Neuronal stem cell (in vitro differentiated cells): Measurements from ENCODE around the gene SORCS2.

Experiments used
- DNase-seq: peaks from one replicate; pipeline ENCODE4 v3.0.0-alpha.2; 2013; ENCODE audit warnings: low spot score
- H2AFZ ChIP-seq: one replicate; pipeline ENCODE4 v1.6.1; 2013; ENCODE audit warnings: mild to moderate bottlenecking, low read length, inconsistent platforms
- H2AK5ac ChIP-seq: 2 replicates; pipeline ENCODE4 v1.6.1; 2013; ENCODE audit warnings: low read depth, mild to moderate bottlenecking, inconsistent platforms, low read length, moderate library complexity, mixed read lengths
- H2BK120ac ChIP-seq: 2 replicates; pipeline ENCODE4 v1.6.1; 2013; ENCODE audit warnings: low read depth, mild to moderate bottlenecking, inconsistent platforms, low read length, moderate library complexity, mixed read lengths
- H2BK12ac ChIP-seq: one replicate; pipeline ENCODE4 v1.6.1; 2013; ENCODE audit warnings: low read length, inconsistent platforms
- H2BK15ac ChIP-seq: 2 replicates; pipeline ENCODE4 v1.6.1; 2013; ENCODE audit warnings: mild to moderate bottlenecking, low read length, inconsistent platforms, mixed read lengths
- H2BK5ac ChIP-seq: one replicate; pipeline ENCODE4 v1.6.1; 2013; ENCODE audit warnings: inconsistent platforms, mild to moderate bottlenecking, low read length, moderate library complexity
- H3K14ac ChIP-seq: one replicate; pipeline ENCODE4 v1.6.1; 2013; ENCODE audit warnings: low read length, inconsistent platforms
- H3K18ac ChIP-seq: 2 replicates; pipeline ENCODE4 v1.6.1; 2013; ENCODE audit warnings: low read length, inconsistent platforms
- H3K23ac ChIP-seq: 2 replicates; pipeline ENCODE4 v1.6.1; 2013; ENCODE audit warnings: low read depth, mild to moderate bottlenecking, mixed read lengths, low read length, inconsistent platforms; ENCODE audit not compliant: poor library complexity
- H3K27ac ChIP-seq: replicated peaks from 3 replicates; pipeline ENCODE4 v1.5.1; 2013; ENCODE audit warnings: low read length, inconsistent platforms
- H3K27me3 ChIP-seq, 3 experiments: 2 replicates each; pipeline ENCODE4 v1.6.1; 2013; ENCODE audit warnings: low read length in 3 of 3, mild to moderate bottlenecking in 2 of 3, inconsistent platforms in 1 of 3, low read depth in 1 of 3, mixed read lengths in 1 of 3, moderate library complexity in 1 of 3; ENCODE audit not compliant: control insufficient read depth in 3 of 3, insufficient read depth in 3 of 3
- H3K36me3 ChIP-seq, 2 donors: replicated peaks in 1 of 2; 2 replicates each; pipeline ENCODE4 v1.6.1; 2013; ENCODE audit warnings: low read length in 2 of 2; ENCODE audit not compliant: control insufficient read depth in 2 of 2, insufficient read depth in 2 of 2
- H3K4ac ChIP-seq: 2 replicates; pipeline ENCODE4 v1.6.1; 2013; ENCODE audit warnings: inconsistent platforms, mild to moderate bottlenecking, low read length, moderate library complexity
- H3K4me1 ChIP-seq, 2 donors: 1 replicate in 1 of 2; 2 replicates in 1 of 2; pipeline ENCODE4 v1.6.1; 2013; ENCODE audit warnings: low read length in 2 of 2, low read depth in 1 of 2; ENCODE audit not compliant: control insufficient read depth in 2 of 2, insufficient read depth in 1 of 2
- H3K4me2 ChIP-seq: one replicate; pipeline ENCODE4 v1.6.1; 2013; ENCODE audit warnings: mild to moderate bottlenecking, low read length, inconsistent platforms; ENCODE audit not compliant: insufficient read depth, poor library complexity, severe bottlenecking
- H3K4me3 ChIP-seq, 2 donors: 2 replicates each; pipeline ENCODE4 v1.5.1; 2013; ENCODE audit warnings: low read length in 2 of 2, mild to moderate bottlenecking in 2 of 2, inconsistent platforms in 1 of 2, moderate library complexity in 1 of 2
- H3K79me1 ChIP-seq: one replicate; pipeline ENCODE4 v1.6.1; 2013; ENCODE audit warnings: low read depth, mild to moderate bottlenecking, inconsistent platforms, low read length, moderate library complexity
- H3K9ac ChIP-seq: one replicate; pipeline ENCODE4 v1.6.1; 2013; ENCODE audit warnings: mild to moderate bottlenecking, low read depth, low read length, inconsistent platforms; ENCODE audit not compliant: poor library complexity
- H3K9me3 ChIP-seq, 2 donors: replicated peaks in 1 of 2; 2 replicates each; pipeline versions ENCODE3 to v1.6.1; 2013; ENCODE audit warnings: low read length in 2 of 2, mild to moderate bottlenecking in 2 of 2, inconsistent platforms in 1 of 2, low read depth in 1 of 2, mixed read lengths in 1 of 2, moderate library complexity in 1 of 2; ENCODE audit not compliant: control insufficient read depth in 2 of 2, insufficient read depth in 1 of 2
- H4K8ac ChIP-seq: one replicate; pipeline ENCODE4 v1.6.1; 2013; ENCODE audit warnings: low read depth, mild to moderate bottlenecking, inconsistent platforms, low read length, moderate library complexity
- H4K91ac ChIP-seq: one replicate; pipeline ENCODE4 v1.6.1; 2013; ENCODE audit warnings: low read length, low read depth, mild to moderate bottlenecking, inconsistent platforms; ENCODE audit not compliant: poor library complexity
- WGBS, 2 donors: extraction: QIAGEN DNeasy Blood & Tissue Kit; methylation state at CpG; one replicate each; pipeline ENCODE4 v1.1.7; 2013; ENCODE audit warnings: missing lambda C conversion rate in 2 of 2, mixed read lengths in 1 of 2; ENCODE audit not compliant: insufficient read length in 2 of 2, insufficient replicate concordance in 1 of 2; ENCODE audit errors: extremely low coverage in 2 of 2; 5-methylcytosine and 5-hydroxymethylcytosine counted together

The SORCS2 gene

DNA sequence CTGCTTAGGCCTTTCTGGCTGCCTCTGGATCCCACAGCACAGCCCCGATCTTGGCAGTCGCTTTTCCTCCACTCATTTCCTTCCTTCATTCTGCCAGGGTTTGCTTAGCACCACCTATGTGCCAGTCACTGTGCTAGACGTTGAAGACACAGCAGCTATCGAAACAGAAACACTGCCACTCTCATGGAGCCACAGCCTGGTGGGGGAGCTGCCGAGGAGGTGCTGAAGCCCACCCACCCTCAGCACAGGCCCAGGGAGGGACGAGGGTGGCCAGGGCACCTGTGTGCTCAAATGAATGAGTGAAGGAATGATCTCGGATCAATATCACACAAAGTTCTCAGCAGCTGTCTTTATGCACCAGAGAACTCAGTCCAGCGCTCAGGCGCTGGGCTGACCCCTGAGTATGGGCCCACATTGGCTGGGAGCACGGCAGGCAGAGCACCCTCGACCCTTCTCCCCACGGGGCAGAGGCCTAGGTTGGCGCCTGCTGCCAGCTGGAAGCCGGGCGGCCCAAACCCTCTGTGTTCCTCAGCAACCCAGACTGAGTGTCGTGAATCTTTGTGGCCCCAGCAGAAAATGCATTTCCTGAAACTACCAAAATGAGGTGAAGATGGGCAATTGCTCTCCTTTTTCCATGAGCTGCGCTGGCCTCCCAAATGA lies 108.9 kb downstream of the SORCS2 start:
- Histone ChIP-seq H3K4ac (no peak overlapping the region), H3K36me3 (no peaks in the 10 kb centered on the region), H3K4me2 (no peak overlapping the region), H3K27ac (no peak overlapping the region), H4K8ac (no peak overlapping the region), H3K18ac (peak overlapping the region; percentile 86), H3K14ac (no peak overlapping the region), H2BK15ac (peak overlapping the region; percentile 4), H2BK12ac (peak overlapping the region; percentile 16), H3K4me3 (no peak overlapping the region), H2AFZ (no peak overlapping the region), H3K9me3 (no peaks in the 10 kb centered on the region), H3K27me3 (peaks cover 0 to 18% (median 0%) of the 10 kb centered on the region in 3 experiments), H2AK5ac (peak overlapping the region; percentile 40), H4K91ac (peak overlapping the region; percentile 7), H2BK5ac (no peak overlapping the region), H3K4me1 (peaks cover 0 to 51% of the 10 kb centered on the region in 2 donors), H3K79me1 (no peaks in the 10 kb centered on the region), H2BK120ac (no peak overlapping the region), H3K23ac (no peak overlapping the region), H3K9ac (peak overlapping the region; percentile 33)
- DNase-seq, result no peak
- whole genome bisulfite sequencing, 2 donors, result no CpG with 5 or more reads among the region's 17 CpGs

DNA sequence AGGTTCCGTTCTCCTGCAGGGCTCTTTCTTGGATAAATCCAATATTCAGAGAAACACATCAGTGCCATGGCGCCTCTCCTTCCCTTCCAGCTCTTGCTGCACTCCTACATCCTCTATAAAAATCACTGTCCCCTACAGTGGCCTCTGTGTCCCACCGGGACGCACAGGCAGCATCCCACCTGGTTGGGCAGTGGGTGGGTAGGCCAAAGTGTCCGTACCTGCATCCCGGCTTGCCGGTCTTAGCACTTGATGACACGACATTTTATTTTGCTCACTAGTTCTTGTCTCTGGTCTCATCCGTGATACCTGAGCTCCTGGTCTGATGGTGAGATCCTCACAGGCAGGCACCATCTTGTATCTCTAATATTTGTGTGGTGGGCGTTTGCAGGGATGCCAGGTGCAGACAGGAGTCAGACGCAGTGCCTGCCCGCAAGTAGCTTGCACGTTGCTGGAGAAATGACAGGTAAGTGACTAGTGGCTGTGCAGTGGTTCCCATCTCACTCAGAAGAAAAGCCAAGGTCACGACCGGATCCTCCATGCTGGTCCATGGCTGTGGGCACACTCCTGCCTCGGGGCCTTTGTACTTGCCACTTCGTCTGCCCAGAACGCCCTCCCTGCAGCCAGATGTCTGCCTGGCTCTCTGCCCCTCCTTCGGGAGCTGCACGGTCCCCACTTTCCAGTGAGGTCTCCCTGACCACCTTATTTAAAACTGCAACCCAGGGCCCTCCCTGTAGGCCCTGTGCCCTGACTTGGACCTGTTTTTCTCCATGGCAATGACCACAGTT lies 109.7 kb downstream of the SORCS2 start:
- no peaks in the 10 kb centered on the region for H3K36me3 ChIP-seq
- H4K91ac ChIP-seq, result no peak overlapping the region
- no peak overlapping the region for H2BK12ac ChIP-seq
- no peaks in the 10 kb centered on the region for H3K79me1 ChIP-seq
- no peak overlapping the region for H2BK5ac ChIP-seq
- no peak overlapping the region for H3K9ac ChIP-seq
- H3K23ac ChIP-seq, result no peak overlapping the region
- H2AK5ac ChIP-seq, result peak overlapping the region; percentile 49
- H3K18ac ChIP-seq, result peak overlapping the region; percentile 33
- peaks cover 0 to 56% of the 10 kb centered on the region in 2 donors for H3K4me1 ChIP-seq
- H3K4me2 ChIP-seq, result no peak overlapping the region
- no peak for DNase-seq
- H2BK15ac ChIP-seq, result no peak overlapping the region
- no peak overlapping the region for H4K8ac ChIP-seq
- H3K4ac ChIP-seq, result no peak overlapping the region
- peaks cover 0 to 22% (median 0%) of the 10 kb centered on the region in 3 experiments for H3K27me3 ChIP-seq
- no peak overlapping the region for H3K14ac ChIP-seq
- no peak overlapping the region for H2BK120ac ChIP-seq
- H2AFZ ChIP-seq, result no peak overlapping the region
- no peak overlapping the region for H3K27ac ChIP-seq
- H3K4me3 ChIP-seq, result no peak overlapping the region
- WGBS, 2 donors, result no CpG with 5 or more reads among the region's 20 CpGs
- no peaks in the 10 kb centered on the region for H3K9me3 ChIP-seq

GRCh38 chr4:7302781-7303404 lies 110.6 kb downstream of the SORCS2 start:
- Histone ChIP-seq H3K27ac (no peak overlapping the region), H3K4me2 (no peak overlapping the region), H2BK12ac (no peak overlapping the region), H2BK5ac (no peak overlapping the region), H2AFZ (no peak overlapping the region), H3K9ac (no peak overlapping the region), H4K91ac (no peak overlapping the region), H3K23ac (no peak overlapping the region), H3K18ac (peak overlapping the region; percentile 62), H2BK120ac (no peak overlapping the region), H3K4ac (no peak overlapping the region), H3K4me1 (peaks cover 0 to 49% of the 10 kb centered on the region in 2 donors), H2BK15ac (no peak overlapping the region), H3K79me1 (no peaks in the 10 kb centered on the region), H3K4me3 (no peak overlapping the region), H3K9me3 (peaks cover 0 to 2% of the 10 kb centered on the region in 2 donors), H3K27me3 (peaks cover 0 to 29% (median 0%) of the 10 kb centered on the region in 3 experiments), H2AK5ac (no peak overlapping the region), H4K8ac (no peak overlapping the region), H3K36me3 (no peaks in the 10 kb centered on the region), H3K14ac (no peak overlapping the region)
- WGBS, 2 donors, result no CpG with 5 or more reads among the region's 22 CpGs
- no peak for DNase-seq

DNA sequence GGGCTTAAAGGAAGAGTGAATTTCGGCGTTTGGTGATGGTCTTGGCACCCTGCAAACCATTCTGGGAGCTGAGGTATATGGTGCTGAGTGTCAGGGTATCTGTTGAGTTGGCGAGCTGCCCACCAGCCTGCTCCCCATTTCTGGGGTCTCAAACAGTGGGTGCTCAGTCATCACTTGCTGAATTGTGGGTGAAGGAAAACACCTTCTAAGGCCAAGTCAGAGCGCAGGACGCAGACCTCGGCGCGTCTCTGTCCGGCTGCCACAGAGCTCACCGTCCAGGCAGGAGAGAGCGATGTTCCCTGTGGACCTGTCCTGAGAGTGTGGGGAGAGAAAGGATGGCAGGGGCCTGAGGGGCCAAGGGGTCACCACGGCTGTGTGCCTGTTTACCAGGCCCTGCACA lies 111.2 kb downstream of the SORCS2 start:
- H3K9me3 ChIP-seq, result peaks cover 0 to 2% of the 10 kb centered on the region in 2 donors
- H3K23ac ChIP-seq, result peak overlapping the region; percentile 37
- H2BK12ac ChIP-seq, result no peak overlapping the region
- peak overlapping the region; percentile 11 for H2BK15ac ChIP-seq
- H4K8ac ChIP-seq, result no peak overlapping the region
- no peaks in the 10 kb centered on the region for H3K79me1 ChIP-seq
- H3K27me3 ChIP-seq, result peaks cover 0 to 30% (median 0%) of the 10 kb centered on the region in 3 experiments
- no CpG with 5 or more reads among the region's 12 CpGs for WGBS, 2 donors
- H3K36me3 ChIP-seq, result no peaks in the 10 kb centered on the region
- H3K27ac ChIP-seq, result no peak overlapping the region
- peaks cover 0 to 43% of the 10 kb centered on the region in 2 donors for H3K4me1 ChIP-seq
- no peak for DNase-seq
- no peak overlapping the region for H3K18ac ChIP-seq
- H3K4ac ChIP-seq, result peak overlapping the region; percentile 40
- no peak overlapping the region for H3K9ac ChIP-seq
- H2BK5ac ChIP-seq, result no peak overlapping the region
- no peak overlapping the region for H3K4me2 ChIP-seq
- no peak overlapping the region for H4K91ac ChIP-seq
- no peak overlapping the region for H2BK120ac ChIP-seq
- H3K14ac ChIP-seq, result peak overlapping the region; percentile 57
- no peak overlapping the region for H3K4me3 ChIP-seq
- H2AK5ac ChIP-seq, result peak overlapping the region; percentile 73
- no peak overlapping the region for H2AFZ ChIP-seq
